ENCODE data around the gene MLANA.

DNA sequence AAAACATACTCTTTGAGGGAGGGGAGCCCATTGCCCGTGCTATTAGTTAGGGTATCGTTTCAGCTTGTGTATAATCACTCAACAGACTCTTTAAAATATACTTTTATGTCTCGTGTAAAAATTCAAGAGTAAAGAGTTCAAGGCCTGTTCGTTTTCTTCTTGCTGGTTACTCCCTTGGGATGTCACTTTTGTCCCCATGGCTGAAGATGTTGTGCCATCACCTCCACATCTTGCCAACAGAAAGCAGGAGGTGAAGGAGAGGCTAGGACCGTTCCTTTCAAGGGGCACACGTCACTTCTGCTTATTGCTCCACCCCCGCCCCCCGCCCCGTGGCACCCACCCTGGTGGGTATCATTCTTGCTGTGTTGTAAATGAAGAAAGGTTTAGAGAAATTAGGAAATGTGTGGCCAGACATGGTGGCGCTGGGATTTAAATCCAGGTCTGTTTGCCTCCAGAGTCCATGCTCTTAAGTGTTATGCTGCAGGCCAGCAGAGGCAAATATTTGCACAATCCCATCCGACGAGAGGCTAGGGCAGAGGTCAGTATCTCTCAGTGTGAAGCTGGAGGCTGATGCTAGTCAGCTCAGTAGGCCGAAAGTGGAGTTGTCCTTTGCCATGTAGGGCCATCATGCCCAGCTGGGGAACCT is 3.0 kb downstream of the MLANA start:
- TF ChIP-seq EZH2phosphoT487 (IDR thresholded peaks at IDR 0.05; ENCODE audit: insufficient read depth, low read depth) = no peak
- no peak for TF ChIP-seq EZH2 (IDR thresholded peaks at IDR 0.05; ENCODE audit: insufficient read depth, poor library complexity, severe bottlenecking)

Data from GM23248 (cell line).